SK-N-MC (cell line): ENCODE results near the gene DOCK6.

ENCODE experiments used
- EZH2 ChIP-seq: fragments of 200-600 bp; sonication (generic); IDR thresholded peaks from one replicate; pipeline ENCODE4 v1.6.1; 2017; ENCODE audit warnings: antibody characterized with exemption
- FOXP2 ChIP-seq: optimal IDR thresholded peaks from 2 replicates; pipeline ENCODE3; 2011; ENCODE audit warnings: mild to moderate bottlenecking, moderate library complexity; ENCODE audit not compliant: insufficient read depth; ENCODE audit errors: extremely low read length, control extremely low read depth
- POLR2AphosphoS5 ChIP-seq: IDR thresholded peaks from 2 replicates; pipeline ENCODE4 v1.6.1; 2012; ENCODE audit warnings: mild to moderate bottlenecking, low read depth, low read length, borderline replicate concordance

GRCh38 chr19:11197291-11198174 lies 64.8 kb downstream of the DOCK6 start, which contains the start of gene KANK2:
- TF ChIP-seq EZH2 (no peak), POLR2AphosphoS5 (peak; percentile 69; the same call in 1 of the 2 replicates), FOXP2 (no peak)
